GM21515 (cell line): Measurements from ENCODE around the gene CHCHD3.

Experiments
- ATAC-seq: cut with Tn5 transposase; IDR thresholded peaks from one replicate; pipeline ENCODE4 v1.9.1; 2021; ENCODE audit not compliant: unreplicated experiment

The CHCHD3 gene

DNA sequence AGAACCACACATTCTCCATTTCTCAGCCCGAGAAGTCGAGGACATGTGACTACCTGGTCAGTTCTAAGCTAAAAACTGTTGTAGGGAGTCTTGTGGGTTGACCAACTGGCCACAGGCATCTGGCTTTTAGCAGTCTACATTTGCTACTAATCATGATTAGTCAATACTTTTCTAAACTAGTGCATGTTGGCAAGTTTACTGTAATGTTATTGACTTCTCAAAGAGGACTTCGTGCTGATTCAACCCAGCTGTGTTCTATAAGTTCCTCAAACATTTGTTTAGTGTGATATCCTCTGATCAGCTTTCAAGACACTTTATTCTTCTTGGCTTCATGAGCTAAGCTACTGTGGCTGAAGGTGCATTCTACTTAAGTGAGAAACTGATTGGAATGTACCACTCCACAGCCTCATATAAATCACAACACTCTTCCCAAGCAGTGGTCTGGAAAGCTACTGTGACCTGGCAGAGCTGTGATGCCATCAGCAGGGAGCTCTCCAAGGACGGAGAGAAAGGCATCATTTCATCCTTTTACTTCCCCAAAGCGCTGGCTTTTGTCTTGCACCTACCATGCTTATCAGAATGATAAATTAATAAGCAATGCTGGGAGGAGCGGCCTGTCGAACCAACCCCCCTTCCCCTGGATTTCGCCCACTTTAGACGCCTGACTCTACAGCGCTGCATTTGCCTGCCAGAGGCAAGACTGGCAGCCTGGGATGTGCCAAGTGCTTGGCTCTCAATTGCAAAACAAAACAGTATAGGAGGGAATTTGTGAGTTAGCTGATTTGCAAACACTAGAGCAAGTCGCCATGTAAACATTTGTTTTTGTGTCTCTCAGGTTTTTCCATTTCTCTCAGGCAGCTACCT, 298.9 kb downstream of the CHCHD3 start:
- no peak for ATAC-seq

DNA sequence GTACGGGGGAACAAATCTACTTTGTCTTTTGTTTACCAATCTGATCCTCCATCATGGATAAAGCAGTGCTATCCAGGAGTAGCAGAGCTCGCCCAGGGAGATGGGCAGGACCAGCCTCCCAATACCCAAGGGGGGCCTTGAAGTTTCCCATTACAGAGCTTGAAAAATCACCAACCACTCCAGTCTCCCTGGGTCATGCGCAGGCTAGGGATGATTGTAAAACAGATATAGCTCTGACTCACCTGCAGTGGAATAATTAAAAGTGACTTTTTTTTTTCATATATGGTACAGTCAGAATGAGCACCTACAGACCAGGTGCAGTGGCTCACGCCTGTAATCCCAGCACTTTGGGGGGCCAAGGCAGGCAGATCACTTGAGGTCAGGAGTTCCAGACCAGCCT, 301.1 kb downstream of the CHCHD3 start:
- ATAC-seq, result no peak

DNA sequence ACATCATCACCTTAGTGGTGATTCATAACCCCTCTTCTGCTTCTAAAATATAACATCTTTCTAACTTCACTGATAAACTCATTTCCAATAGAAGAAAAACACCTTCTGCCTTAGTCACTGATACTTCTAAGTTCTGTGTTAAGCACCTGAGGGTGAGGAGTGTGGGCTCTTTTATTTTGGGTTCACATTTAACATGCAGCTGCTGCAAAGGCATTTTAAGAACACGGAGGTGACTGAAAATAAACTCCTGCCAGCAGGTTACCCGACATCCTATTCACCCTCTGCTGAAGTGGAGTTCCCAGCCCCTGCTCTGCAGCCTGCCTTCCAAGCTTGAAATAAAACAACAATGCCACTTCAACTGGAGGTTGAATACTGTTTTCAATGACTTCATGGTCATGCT, 302.7 kb downstream of the CHCHD3 start:
- ATAC-seq, result no peak

DNA sequence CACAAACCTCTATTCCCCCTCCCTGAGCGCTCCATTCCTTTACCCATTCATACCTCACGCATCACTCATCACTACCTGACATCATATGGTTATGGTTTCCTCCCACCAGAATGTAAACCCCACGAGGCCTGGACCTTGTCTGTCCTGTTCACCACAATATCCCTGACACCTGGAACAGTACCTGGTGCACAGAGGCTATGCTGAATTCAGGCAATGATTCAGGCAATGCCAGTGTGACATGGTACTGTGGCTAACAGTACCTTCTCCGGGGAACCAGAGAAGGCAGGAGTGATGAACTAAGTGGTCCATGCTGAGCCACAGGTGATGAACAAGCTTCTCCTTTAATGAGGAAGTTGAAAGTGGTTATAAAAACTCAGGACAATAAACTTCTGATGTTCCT, 303.1 kb downstream of the CHCHD3 start:
- no peak for ATAC-seq

DNA sequence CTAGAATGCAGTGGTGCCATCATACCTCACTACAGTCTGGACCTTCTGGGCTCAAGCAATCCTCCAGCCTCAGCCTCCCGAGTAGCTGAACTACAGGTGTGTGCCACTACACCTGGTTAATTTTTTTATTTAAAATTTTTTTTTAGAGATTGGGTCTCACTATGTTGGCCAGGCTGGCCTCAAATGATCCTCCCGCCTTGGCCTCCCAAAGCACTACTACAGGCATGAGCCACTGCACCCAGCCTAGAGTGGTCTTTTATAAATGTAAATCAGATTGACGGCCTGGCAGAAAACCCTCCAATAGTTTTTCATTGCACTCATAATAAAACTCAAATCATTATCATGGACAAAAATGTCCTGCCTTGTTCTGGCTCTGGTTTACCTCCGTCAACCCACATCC, 303.9 kb downstream of the CHCHD3 start:
- ATAC-seq, result no peak

DNA sequence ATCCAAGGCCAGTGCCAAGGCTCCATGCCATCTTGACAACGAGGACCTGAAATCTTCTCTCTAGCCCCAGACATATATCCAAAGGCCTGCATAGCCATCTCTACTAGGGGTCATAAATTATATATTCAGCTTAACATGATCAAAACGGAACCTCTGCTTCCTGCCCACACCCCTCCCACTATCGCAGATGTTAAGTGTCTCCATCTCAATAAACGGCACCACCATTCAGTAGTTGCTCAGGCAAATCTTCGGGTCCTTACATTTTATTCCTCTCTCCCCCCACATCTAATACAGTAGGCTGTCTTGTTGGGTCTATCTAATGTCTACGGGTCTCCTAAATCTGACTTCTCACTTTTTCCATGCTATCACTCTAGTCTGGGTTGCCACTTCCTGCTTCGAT, 304.5 kb downstream of the CHCHD3 start:
- ATAC-seq, result no peak

DNA sequence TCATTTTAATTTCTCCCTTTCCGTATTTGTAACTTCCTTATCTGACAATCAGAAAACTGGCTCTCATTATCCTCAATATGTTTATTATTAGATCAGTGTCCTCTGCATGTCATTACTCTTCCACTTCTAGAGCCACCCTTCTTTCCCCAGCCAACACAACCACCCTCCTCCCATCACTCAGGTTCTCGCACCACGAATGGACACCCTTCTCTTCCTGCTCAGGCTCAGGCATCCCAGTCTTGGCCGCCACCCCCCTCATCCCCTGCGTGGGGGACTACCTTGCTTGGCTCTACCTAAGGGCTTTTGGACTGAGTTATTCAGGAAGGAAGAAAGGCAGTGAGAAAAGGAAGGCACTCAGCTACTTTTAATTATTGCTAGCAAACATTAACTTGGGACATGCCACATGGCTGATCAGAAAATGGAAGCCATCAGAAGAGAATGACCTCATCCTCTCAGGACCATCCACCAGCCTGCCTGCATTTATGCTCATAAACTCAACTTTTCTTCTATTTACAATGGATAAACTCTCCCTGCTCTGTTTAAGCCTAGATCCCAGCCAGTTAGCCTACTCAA, 305.8 kb downstream of the CHCHD3 start:
- no peak for ATAC-seq

DNA sequence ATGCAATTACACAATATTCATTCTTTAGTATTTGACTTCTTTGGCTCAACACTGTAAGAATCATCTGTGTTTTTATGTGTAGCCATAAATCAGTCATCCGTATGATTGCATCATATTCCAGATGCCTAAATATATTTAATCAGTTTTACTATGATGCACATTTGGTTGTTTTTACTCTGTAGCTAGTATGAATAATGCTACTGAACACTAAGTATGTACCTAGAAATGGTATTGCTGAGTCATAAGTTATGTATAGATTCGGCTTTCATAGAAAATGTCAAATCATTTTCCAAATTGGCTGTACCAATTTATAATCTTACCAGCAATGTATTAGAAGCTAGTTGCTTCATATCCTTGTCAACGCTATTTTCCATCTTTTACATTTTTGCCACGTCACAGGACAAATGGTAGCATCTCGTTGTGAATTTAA, 308.3 kb downstream of the CHCHD3 start:
- ATAC-seq, result no peak

DNA sequence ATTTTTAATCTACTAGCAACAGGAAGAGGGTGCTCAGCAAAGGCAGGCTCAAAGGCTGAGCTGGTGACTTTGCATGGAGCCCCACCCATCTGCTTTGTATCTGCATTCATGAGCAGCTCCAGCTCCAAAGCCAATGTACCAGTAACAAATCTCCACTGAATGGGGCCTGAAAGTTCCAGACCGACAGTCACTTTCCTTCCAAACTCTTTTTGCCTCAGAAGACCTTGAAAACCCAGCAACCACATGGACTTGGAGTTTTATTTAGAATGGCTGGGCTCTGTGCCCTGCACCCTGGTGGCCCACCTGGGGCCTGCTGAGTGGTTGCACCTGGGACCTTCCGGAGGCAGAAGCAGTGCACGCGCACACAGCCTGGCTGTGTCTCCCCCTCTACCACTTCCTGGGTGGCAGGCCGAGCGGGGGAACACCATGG, 310.6 kb downstream of the CHCHD3 start:
- ATAC-seq, result no peak

DNA sequence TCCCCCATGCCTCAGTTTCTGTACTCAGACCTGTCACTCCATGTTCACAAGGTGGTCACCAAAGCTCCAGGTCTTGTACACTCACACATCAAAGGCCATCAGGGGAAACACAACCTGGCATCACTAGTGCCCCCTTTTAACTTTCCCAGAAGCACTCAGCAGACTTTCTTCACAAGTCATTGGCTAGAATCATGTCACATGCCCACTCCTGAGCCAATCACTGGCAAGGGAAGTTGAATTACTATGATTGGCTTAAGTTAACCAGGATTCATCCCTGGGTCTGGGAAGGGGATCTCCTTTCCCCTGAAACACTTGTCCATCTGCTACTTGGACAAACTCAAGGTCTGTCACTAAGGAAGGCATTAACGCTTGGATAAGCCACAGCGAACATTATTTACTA, 311.8 kb downstream of the CHCHD3 start:
- no peak for ATAC-seq

DNA sequence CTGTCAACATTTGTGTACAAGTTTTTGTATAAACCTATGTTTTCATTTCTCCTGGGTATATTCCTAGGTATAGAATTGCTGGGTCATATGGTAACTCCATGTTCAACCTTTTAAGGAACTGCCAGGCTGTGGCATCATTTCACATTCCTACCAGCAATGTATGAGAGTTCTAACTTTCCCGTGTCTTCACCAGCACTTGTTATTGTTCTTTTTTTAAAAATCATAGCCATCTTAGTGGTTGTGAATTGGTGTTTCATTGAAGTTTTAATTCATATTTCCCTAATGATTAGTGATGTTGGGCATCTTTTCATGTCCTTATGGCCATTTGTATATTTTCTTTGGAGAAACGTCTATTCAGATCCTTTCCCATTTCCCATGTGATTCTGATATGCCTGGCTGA, 312.6 kb downstream of the CHCHD3 start:
- no peak for ATAC-seq

DNA sequence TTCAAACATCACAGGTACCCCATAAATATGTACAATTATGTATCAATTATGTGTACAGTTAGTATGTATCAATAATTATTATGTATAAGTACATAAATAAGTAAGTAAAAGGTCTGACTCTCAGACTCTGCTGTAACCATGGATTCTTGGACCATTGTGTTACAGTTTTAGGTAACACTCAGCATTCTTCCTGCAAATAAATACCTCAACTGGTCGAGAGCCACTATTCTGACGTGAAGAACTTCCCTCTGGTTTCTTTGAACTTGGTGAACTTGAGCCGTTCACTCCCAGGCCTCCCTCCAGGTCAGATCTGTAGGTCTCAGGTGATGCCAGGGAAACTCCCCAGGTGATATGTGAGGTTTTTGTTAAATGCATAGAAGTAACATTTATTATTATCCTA, 313.8 kb downstream of the CHCHD3 start:
- ATAC-seq, result no peak

DNA sequence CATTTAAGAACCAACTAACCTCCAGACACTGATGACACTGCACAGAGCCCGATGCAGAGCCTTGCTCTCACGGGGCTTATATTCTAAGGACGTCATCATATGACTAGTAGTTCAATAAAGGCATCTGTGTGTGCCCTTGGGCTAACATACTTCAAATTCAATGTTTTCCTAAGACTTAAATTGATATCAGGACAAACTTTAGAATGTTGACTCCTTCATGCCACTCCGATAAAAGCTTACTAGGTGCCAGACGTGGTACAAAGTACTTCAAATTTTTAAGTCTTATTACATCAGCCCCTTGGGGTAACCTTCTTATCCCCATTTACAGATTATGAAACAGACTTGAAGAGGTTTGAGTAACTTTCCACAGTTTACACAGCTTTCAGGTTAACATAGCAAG, 314.5 kb downstream of the CHCHD3 start:
- no peak for ATAC-seq

DNA sequence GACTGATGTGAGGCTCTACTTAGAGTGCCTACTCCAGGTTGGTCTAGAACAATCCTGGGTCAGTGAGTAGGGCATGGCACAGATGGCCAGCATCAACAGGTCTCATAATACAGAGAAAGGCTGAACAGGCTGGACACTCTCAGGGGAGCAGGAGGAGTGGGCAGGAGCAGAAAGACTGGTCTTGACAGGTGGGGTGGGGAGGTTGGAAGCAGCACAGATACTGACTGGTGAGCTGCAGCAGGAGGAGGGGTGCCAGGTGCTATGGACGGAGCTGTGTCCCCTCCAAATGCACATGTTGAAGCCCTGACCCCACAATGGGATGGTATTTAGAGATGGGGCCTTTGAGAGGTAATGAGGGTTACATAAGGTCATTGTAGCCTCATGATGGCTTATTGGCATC, 315.2 kb downstream of the CHCHD3 start:
- no peak for ATAC-seq

DNA sequence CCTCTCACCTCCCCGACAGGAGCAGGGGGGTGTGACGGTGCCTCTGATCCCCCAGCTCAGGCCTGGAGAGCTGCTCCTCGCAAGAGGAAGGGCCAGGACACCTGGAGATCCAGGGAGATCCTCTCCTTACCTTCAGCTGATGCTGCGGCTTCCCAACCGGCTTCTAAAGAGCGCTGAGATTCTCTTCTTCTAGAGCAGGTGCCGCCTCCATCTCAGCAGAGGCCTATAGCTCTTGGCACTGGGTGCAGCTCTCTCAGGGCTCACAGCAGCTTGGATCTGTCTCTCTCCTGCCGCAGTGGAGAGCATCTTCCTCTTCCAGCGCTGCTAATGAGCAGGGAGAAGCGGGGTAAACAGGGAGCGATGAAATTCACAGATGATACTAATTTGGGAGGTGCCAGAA, 316.0 kb downstream of the CHCHD3 start:
- ATAC-seq, result no peak

DNA sequence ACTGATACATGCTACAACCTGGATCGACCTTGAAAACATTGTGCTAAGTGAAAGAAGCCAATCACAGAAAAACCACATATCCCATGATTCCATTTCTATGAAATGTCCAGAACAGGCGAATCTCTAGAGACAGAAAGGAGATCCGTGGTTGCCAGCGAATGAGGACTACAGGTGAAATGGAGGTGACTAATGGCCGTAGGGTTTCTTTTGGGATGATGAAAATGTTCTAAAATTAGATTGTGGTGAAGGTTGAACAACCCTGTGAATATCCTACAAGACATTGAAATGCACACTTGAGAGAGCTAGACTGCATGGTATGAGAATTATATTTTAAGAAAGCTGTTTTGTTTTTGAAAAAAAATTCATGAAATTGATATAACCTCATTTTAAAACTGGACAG, 317.1 kb downstream of the CHCHD3 start:
- ATAC-seq, result no peak

DNA sequence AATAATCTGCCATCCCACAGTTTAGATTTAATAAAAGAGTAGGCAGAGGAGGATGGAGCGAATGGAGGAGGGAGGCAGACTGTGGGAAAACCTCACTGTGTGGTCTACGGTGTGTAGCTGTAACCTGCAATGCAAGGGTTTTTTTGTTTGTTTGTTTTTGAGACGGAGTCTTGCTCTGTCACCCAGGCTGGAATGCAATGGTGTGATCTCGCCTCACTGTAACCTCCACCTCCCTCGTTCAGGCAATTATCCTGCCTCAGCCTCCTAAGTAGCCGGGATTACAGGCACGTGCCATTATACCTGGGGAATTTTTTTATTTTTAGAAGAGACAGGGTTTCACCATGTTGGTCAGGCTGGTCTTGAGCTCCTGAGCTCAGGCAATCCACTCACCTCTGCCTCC, 321.0 kb downstream of the CHCHD3 start:
- no peak for ATAC-seq

DNA sequence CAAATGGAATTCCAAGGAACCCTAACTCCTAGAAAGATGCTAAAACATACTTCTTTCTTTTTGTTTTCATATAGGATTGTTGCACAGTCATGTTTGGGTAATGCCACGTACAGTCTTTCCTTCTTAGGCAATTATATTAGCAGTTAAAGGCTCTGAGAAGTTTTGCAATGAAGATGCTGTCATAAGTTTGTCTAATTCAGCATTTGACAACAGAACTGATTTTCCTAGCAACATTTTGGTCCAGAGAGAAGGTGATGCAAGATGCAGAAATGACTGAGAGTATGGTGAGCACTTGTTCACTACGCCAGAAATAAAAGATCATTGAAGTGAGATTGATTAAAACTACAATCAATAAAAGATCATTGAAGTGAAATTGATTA, 321.7 kb downstream of the CHCHD3 start:
- ATAC-seq, result no peak

DNA sequence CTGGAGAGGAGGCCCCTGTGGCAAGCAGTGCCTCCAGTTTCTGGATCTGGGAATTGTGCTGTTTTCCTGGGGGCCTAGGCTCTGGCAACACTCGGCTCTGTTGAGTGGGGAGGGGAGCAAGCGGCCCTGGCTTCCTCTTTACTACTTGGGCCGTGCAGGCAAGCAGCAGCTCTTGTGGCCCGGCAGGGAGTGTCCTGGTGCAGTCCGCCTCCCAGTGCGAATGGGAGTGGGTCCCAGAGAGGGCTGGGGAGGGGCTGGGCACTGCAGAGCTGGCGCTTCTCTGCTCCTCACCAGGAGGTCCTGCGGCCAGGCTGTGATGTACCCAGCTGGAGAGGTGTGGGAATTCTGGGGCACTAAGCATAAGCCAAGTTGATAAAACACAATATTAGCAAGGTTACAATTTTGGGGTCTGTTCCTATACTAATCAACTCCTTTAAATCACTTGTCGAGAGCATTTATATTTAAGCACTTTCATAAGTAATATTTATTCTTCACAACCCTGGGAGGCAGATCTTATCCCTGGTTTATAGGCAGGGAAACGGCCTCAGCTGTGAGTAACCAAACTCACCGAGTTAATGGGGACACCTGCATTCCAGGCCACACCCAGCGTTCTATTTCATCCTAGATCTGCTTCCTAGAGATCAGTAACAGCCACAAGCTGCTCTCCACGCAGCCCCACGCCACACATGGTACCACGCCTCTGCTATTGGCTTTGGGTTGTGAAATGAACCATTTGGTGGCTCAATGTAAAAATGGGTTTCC, 322.2 kb downstream of the CHCHD3 start:
- ATAC-seq, result no peak

DNA sequence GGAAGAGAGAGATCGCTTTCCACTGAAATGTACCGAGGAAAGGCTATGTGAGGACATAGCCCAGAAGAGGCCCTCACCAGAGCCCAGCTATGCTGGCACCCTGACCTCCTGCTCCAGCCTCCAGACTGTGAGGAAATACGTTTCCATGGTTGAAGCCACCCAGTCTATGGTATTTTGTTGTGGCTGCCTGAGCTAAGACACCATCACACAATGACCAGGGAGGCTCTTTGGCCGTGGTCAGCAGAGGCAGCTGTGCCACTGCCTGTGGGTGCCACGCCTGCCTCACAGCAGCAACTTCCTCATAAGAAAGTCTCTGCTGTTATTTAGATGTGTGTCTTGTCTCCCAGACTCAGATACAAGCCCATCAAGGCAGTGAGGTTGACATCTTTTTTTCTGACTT, 322.9 kb downstream of the CHCHD3 start:
- no peak for ATAC-seq

DNA sequence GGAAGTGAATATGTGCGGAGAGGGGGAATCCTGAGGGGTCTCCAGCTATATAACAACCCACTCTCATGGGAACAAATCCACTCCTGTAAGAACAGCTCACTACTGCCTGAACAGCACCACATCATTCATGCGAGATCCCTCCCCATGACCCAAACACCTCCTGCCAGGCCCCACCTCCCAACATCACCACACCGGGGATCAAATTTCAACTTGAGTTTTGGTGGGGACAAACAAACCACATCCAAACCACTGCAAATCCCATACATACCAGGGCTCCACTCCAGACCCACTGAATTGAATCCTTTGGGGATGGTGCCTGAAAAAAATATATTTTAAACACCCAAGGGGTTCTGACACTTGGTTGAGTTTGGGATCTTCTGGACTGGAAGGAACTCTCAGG, 324.1 kb downstream of the CHCHD3 start:
- no peak for ATAC-seq

DNA sequence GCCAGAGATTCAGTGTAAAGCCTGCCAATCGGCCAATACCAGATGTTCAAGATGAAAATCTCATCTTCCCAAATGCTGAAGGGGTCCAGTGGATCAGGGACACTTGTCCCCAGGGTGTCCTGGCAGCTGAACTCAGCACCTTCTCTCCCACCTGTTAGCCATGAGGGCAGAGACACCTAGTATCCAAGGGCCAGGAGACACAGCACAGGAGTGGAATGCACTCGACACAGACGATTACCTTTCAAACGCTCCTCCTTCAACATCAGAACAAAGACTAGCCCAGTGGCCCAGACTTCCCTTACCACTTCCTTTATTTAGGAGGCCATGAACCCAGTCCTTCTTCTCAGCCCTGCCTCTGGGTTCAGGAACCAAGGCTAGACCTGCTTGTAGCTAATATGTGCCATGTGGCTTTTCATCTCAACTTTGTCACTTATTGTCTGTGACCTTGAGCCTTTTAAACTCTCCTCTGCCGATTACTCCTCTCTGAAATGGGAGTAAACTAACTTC, 325.4 kb downstream of the CHCHD3 start:
- ATAC-seq, result no peak
